ENCODE data around the gene RPTOR.

DNA sequence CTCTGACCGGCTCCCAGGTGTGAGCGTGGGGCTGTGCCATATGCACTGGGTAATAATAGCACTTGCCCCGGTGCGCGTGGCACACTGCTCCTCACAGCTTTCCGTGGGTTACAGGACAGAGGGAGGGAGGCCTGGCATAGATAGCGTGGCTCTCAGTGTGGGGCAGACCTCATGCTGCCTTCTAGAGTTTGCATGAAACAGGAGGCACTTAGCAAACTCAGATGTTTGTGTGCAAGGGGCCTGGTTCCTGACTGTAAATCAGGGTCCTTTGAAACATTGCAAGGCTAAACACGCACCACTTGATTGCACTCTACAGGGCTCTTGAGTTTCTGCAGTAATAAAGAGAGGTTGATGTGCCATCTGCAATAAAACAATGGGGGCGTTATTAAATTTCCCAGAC, 101.7 kb downstream of the RPTOR start:
- TF ChIP-seq, protein P1, sequence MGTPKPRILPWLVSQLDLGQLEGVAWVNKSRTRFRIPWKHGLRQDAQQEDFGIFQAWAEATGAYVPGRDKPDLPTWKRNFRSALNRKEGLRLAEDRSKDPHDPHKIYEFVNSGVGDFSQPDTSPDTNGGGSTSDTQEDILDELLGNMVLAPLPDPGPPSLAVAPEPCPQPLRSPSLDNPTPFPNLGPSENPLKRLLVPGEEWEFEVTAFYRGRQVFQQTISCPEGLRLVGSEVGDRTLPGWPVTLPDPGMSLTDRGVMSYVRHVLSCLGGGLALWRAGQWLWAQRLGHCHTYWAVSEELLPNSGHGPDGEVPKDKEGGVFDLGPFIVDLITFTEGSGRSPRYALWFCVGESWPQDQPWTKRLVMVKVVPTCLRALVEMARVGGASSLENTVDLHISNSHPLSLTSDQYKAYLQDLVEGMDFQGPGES (IDR thresholded peaks at IDR 0.05) = no peak
- TF ChIP-seq CBX5 (IDR thresholded peaks at IDR 0.05; ENCODE audit: low read depth) (no peak), SMC3 (IDR thresholded peaks at IDR 0.05; ENCODE audit: borderline replicate concordance, low read length) (no peak)
- TF ChIP-seq, protein P2, sequence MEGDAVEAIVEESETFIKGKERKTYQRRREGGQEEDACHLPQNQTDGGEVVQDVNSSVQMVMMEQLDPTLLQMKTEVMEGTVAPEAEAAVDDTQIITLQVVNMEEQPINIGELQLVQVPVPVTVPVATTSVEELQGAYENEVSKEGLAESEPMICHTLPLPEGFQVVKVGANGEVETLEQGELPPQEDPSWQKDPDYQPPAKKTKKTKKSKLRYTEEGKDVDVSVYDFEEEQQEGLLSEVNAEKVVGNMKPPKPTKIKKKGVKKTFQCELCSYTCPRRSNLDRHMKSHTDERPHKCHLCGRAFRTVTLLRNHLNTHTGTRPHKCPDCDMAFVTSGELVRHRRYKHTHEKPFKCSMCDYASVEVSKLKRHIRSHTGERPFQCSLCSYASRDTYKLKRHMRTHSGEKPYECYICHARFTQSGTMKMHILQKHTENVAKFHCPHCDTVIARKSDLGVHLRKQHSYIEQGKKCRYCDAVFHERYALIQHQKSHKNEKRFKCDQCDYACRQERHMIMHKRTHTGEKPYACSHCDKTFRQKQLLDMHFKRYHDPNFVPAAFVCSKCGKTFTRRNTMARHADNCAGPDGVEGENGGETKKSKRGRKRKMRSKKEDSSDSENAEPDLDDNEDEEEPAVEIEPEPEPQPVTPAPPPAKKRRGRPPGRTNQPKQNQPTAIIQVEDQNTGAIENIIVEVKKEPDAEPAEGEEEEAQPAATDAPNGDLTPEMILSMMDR (IDR thresholded peaks at IDR 0.05 in 2 of 3, conservative IDR thresholded peaks at IDR 0.05 in 1 of 3; ENCODE audit: control insufficient read depth in 2 of 3, extremely low read depth in 1 of 3, insufficient read depth in 1 of 3, low read depth in 3 of 3, low read length in 3 of 3) = no peak
- TF ChIP-seq, protein P3, sequence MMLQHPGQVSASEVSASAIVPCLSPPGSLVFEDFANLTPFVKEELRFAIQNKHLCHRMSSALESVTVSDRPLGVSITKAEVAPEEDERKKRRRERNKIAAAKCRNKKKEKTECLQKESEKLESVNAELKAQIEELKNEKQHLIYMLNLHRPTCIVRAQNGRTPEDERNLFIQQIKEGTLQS (IDR thresholded peaks at IDR 0.05; ENCODE audit: borderline replicate concordance, extremely low read depth, low read depth, low read length) = no peak
